Stimulated activated CD4-positive, alpha-beta T cell treated with anti-CD3 and anti-CD28 coated beads, Interleukin-15, amount 100 ng/mL, for 48 hours (primary cell): Measurements from ENCODE around the gene GPI.
"Not testable (repeated sequence)": the region's sequence is repeated elsewhere in the genome, so short reads cannot be mapped to it uniquely, and the experiment has no call there.

Experiments
- DNase-seq, 2 donors: peaks; one replicate each; pipeline ENCODE4 v3.0.0-alpha.2; 2020; ENCODE audit warnings: low read depth in 2 of 2

The GPI gene

DNA sequence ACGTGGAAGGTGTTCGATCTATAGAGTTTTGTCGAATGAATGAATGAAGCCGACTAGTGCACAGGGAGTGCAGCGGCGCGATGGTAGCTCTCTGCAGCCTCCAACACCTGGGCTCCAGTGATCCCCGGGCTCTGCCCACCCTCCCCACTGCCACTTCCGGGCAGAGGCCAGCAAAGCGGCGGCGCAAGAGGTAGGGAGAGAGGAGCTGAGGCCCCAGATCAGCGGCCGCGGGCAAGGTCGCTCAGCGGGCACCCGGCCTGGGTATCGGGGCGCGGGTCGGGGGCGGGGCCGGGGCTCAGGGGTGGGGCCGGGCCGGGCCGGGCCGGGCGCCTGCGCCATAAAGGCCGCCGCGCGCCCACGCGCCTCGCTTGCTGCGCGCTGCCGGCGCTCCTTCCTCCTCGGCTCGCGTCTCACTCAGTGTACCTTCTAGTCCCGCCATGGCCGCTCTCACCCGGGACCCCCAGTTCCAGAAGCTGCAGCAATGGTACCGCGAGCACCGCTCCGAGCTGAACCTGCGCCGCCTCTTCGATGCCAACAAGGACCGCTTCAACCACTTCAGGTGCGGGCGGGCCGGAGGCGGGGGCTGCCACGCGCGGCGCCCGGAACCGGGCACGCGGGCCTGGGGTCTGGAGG is at the start of gene GPI:
TSS of gene GPI (plus strand) at position 367 of the 633 bp plus-strand sequence. CDS start at position 438, 71 bp downstream.
- peak; percentile 49 to 65 for DNase-seq

- no peak for DNase-seq
Observed at GRCh38 chr19:34316247-34316646, 48.7 kb upstream of the GPI start.

GRCh38 chr19:34316741-34317301 is 48.2 kb upstream of the GPI start:
- DNase-seq = no peak

- DNase-seq = no peak
Observed at GRCh38 chr19:34317311-34317927, 47.6 kb upstream of the GPI start.

GRCh38 chr19:34319230-34319585 is 45.8 kb upstream of the GPI start:
- DNase-seq = no peak

- DNase-seq = no peak
Observed at GRCh38 chr19:34319785-34320184, 45.2 kb upstream of the GPI start.

DNA sequence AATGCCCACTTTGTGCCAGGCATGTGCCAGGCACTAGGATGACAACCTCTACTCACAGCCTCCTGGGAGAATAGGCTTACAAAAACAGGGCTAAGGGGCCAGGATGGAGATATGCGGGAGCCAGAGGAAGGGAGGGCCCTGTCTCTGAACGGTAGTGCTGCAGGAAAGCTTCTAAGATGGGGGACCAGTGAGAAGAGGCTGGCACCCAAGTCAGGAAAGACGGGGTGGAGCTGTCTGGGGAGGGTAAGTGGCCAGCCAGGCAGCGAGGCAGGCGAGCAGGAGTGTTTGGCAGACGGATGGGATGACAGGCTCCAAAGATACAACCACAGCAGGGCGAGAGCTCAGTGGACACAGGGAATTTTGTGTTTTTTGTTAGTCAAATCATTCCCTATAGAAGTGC is 44.7 kb upstream of the GPI start:
- DNase-seq = no peak

DNA sequence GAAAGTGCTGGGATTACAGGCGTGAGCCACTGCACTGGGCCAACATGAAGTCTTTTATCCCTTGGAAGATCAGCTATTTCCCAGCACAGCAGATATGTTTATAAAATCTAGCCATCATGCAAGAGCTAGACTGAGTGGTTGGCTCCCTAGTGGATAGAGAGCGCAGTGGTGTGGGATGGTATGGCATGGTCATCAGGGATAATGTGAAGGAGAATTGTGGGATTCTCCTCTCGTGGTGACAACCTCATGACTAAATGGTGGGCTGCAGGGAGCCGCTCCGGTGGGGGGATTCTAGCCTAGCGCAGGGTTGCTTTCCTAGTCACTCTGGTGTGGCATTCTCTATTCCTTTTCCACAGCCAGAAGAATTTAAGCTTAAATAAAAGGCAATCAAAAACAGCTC is 43.3 kb upstream of the GPI start:
- DNase-seq = no peak

DNA sequence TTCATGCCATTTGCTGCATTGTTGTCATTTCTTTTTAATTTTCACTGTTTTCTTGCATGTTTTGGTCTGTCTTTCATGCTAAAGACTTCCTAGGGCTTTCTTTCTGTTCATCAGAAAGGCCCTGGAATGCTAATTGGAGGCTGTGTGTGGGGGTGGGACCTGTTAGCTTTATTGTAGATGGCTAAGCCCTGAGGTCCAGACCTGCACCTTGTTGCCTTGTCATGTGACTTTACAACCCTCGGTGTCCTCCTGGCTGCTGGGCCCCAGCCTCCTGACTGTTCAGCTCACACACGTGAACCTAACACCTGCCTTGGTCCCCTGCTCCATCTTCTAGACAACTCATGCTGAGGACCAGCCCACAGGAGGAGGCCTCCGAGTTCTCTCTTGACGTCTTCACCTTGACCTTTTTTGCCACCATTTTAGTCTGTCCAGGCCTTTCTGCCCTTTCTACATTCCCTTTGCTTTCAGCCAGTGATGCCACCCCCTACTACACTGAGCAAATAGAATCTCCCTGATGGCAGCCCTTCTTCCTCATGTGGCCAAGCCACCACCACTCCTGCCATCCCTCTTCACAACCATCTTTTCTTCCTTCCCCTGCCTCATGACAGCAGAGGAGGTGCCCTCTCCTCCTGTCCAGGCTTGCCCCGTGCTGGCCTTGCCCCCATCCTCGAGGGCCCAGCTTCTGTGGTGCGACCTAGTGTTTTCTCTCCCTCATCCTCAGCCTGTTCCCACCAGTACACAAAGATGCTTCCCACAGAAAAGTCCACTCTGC is 41.4 kb upstream of the GPI start:
- DNase-seq = no peak

DNA sequence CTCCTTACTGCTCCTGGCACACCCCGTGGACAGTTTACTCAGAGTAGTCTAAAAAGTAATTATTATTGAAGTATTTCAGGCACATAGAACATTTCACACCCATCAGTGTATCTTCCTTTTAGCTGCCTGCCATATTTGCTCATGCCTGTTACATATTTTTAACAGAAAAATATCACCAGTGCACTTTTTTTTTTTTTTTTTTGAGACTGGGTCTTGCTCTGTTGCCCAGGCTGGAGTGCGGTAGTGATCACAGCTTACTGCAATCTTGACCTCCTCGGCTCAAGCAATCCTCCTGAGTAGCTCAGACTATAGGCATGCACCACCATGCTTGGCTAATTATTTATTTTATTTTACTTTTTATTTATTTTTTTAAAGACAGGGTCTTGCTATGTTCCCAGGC is 40.7 kb upstream of the GPI start:
- DNase-seq = no peak

- DNase-seq = no peak
Observed at GRCh38 chr19:34325181-34325580, 39.8 kb upstream of the GPI start.

GRCh38 chr19:34325981-34326787 is 38.8 kb upstream of the GPI start:
- DNase-seq = no peak

- DNase-seq = no peak
Observed at GRCh38 chr19:34327851-34328250, 37.1 kb upstream of the GPI start.

GRCh38 chr19:34328982-34329381 is 36.0 kb upstream of the GPI start:
- DNase-seq = no peak

DNA sequence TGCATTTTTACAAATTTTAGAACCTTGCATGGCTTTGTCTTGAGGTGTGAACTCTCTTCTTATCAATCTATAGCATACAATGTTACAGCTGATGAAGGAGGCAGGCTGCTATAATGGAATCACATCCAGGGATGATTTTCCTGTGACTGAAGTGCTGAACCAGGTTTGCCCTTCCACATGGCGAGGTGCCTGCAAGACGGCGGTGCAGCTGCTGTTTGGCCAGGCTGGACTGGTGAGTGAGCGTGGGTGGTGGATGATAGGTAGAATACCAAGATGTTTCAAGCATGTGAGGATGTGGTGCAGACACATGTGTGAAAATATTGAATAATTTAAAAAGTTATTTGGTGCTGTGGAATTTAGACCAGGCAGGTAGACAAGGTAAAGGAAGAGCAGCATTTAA is 34.9 kb upstream of the GPI start:
- no peak for DNase-seq

GRCh38 chr19:34330596-34330995 is 34.4 kb upstream of the GPI start:
- DNase-seq = not testable (repeated sequence)

- not testable (repeated sequence) for DNase-seq
Observed at GRCh38 chr19:34331596-34331995, 33.4 kb upstream of the GPI start.

- DNase-seq = no peak
Observed at GRCh38 chr19:34332027-34332760, 32.8 kb upstream of the GPI start.

GRCh38 chr19:34335914-34336313 is 29.1 kb upstream of the GPI start:
- no peak for DNase-seq

DNA sequence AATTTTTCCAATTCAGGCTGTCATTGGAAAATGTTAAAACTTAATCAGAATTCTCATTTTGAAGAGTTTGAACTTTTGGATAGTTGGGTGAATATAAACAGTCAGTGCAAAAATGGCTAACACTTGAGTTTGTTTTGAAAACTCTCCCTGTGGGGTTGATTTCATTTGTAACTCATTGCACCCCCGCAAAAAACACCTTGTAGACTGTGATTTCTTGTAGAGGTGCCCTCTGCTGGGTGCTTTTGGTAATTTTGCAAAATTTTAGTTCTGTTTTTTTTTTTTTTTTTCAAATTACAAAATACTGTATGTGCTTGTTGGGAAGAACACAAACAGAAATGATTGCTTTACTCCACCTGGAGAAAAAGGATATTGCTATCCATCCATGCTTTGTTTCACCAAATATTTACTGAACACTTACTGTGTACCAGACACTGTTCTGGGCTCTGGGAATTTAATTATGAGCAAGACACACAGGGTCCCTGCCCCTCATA is 28.2 kb upstream of the GPI start:
- DNase-seq = peak in 1 of 2 donors; percentile 35

- no peak for DNase-seq
Observed at GRCh38 chr19:34337739-34338138, 27.3 kb upstream of the GPI start.
